H7 (cell line): ENCODE data around the gene OR2A1. TPM values are rescaled to one million over a fixed set of nuclear protein-coding genes. Genes with fewer than 3 reads are reported as not detected.
"Not testable (repeated sequence)": the region's sequence is repeated elsewhere in the genome, so short reads cannot be mapped to it uniquely, and the experiment has no call there.

ENCODE experiments used
- DNase-seq: peaks from one replicate; pipeline ENCODE4 v3.0.0; 2012
- H3K27me3 ChIP-seq: 2 replicates; pipeline ENCODE4 v1.6.0; 2011; ENCODE audit warnings: mild to moderate bottlenecking, low read length; ENCODE audit not compliant: control insufficient read depth, insufficient read depth
- H3K36me3 ChIP-seq: replicated peaks from 2 replicates; pipeline ENCODE4 v1.5.1; 2011; ENCODE audit warnings: low read length; ENCODE audit not compliant: control insufficient read depth, insufficient read depth
- H3K4me3 ChIP-seq: 2 replicates; pipeline ENCODE4 v1.5.1; 2011; ENCODE audit warnings: low read depth, mild to moderate bottlenecking, control low read depth, low read length, moderate library complexity; ENCODE audit not compliant: insufficient read depth
- total RNA-seq: library from RNA; depleted of rRNA; stranded (reverse); fragments of >200 nt; shearing (Covaris generic); gene quantifications from 2 replicates; pipeline ENCODE4 v1.2.3, GENCODE V29; 2014

The OR2A1 gene
- total RNA-seq, 1 experiment from 2014 or later = not detected

DNA sequence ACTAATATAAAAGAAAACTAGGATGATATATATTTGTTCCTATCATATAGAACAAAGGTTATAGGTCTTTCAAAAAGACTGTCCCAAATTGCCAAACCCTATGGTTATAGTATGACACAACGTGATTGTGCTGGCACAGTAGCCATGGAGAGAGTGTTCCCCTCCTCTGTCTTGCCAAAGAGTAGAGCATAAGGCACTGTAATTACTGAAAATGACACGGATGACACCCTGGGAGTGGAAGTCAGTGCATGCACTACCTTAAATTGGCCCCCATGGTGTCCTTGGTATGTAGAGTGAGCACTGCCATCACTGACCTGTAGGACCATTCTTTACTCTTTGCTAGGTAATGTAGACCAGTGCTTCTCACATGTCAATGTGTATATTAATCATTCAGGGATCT, 7.1 kb upstream of the OR2A1 start:
- not testable (repeated sequence) for DNase-seq, H3K36me3 ChIP-seq, H3K4me3 ChIP-seq, H3K27me3 ChIP-seq

DNA sequence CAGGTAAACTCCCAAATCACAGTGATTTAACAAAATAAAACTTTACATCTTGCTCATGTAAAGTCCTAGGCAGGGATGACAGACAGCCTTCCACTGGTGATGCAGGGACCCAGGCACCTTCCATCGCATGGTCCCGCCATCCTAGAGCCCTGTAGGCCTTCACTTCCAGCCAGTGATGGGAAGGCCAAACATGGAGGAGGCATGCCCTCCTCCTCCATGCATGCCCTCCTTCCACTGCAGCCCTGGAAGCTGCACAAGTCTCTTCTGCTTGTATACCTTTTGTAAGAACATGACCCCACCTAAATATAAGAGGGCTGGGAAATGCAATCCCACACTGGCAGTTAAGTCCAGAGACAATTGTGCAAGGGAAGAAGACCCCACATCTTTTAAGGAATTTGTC, 2.5 kb upstream of the OR2A1 start:
- H3K27me3 ChIP-seq, DNase-seq: not testable (repeated sequence)

DNA sequence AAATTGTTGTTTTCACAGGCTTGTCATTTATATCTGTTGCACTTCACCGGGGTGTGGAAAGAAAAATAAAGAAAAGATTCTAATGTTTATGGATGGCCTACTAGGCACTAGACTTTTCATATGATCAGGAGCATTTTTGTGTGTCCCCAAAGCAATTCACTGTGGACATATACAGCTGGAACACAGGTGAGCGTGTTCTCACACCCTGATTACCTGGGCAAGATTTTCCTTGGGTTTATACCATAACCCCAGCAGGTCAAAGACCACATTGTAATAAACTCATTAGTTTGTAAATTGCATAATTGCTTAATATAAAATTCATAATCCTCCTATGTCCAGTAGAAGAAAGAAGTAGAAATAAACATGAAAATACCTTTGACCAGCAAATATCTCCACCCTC, 1.0 kb upstream of the OR2A1 start:
- H3K4me3 ChIP-seq, H3K36me3 ChIP-seq: not testable (repeated sequence)

More for the DNA sequence above, 2.5 kb upstream of the OR2A1 start:
- H3K36me3 ChIP-seq, H3K4me3 ChIP-seq: not testable (repeated sequence)

DNA sequence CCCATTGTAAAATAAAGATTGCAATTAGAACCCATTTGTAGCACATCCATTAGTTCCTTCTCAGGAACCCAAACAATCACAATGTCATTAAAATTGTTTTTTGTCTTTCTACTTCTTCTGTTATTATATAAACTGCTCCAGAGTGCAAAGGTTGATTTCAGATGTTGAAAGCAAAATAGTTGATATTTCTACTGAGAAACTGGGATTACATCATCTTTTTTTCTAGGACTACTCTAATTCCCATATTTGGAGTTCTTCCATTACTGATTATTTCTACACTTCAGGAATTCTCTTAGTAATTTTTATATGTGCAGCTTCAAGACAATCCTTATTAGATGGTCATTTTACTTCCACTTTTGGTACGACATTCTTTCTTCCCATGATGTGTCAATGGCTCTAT, 5.3 kb downstream of the OR2A1 start:
- not testable (repeated sequence) for H3K36me3 ChIP-seq, H3K27me3 ChIP-seq, DNase-seq, H3K4me3 ChIP-seq

More for the DNA sequence above, 1.0 kb upstream of the OR2A1 start:
- not testable (repeated sequence) for DNase-seq, H3K27me3 ChIP-seq

DNA sequence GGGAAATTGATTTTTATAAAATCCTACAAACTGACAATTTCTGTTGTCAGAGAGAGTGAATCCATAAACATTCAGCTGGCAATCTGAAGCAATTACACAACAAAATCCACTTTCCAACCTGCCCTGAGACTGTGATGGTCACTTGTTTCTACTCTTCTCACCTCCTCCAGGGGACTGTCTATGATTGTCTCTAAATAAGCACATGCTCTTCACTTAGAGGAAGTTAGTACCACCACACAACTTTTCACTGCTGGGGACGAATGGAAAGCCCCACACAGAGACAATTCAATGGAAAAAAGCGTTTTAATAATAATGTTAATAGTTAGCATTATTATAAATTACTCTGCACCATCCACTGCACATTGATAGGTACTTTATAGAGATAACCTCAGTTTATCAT, 7.3 kb downstream of the OR2A1 start:
- not testable (repeated sequence) for H3K36me3 ChIP-seq, H3K27me3 ChIP-seq, H3K4me3 ChIP-seq, DNase-seq

DNA sequence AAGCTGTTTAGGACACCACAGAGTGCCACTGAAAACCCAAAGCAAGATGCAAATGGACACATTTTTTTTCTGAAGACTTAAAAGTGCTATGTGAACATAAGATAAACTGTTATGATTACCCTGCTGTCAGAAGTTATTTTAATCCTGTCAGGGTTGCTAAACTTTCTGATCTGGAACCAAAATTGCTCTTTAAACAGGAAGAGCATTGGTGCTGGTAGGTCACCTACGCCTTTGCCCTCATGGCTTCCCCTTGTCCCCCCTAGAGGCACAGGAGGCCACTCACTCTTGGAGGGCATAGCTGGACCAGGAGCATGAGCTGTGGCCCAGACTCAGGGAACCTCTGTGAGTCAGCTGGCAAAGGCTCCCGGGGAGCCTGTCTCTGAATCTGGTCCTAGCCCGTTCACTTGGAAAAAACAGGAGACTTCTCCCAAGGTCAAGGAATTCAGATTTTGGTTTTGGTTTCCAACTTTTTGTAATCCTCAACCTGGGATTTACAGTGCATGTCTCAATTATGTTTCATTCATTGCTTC, 9.5 kb downstream of the OR2A1 start:
- not testable (repeated sequence) for H3K27me3 ChIP-seq, H3K36me3 ChIP-seq, DNase-seq, H3K4me3 ChIP-seq

- H3K36me3 ChIP-seq, DNase-seq, H3K27me3 ChIP-seq, H3K4me3 ChIP-seq: not testable (repeated sequence)
Measured at GRCh38 chr7:144323359-144323758, 11.1 kb downstream of the OR2A1 start.

- not testable (repeated sequence) for H3K4me3 ChIP-seq, H3K27me3 ChIP-seq, DNase-seq
Measured at GRCh38 chr7:144325868-144326267, 13.6 kb downstream of the OR2A1 start.

DNA sequence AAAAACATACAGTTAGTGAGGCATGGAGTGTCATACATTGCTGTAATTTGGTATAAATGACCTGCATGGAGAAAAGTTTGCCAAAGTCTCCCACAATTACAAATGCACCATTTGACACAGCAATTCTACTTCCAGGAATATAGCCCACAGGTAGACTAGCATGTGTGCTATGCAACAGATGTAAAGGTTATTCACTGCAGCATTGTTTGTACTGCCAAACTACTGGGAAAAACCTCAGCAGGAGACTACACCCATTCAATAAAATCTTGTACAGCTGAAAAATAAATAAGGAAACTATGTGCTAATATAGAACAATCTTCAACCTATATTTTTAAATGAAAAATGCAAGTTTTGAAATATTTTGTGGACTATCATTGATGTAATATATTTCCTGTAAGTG, 17.8 kb downstream of the OR2A1 start:
- H3K36me3 ChIP-seq, DNase-seq, H3K27me3 ChIP-seq, H3K4me3 ChIP-seq: not testable (repeated sequence)

More at GRCh38 chr7:144325868-144326267, 13.6 kb downstream of the OR2A1 start:
- H3K36me3 ChIP-seq = not testable (repeated sequence)

GRCh38 chr7:144331221-144331995, 19.2 kb downstream of the OR2A1 start:
- H3K27me3 ChIP-seq, H3K36me3 ChIP-seq, DNase-seq: not testable (repeated sequence)

GRCh38 chr7:144331996-144332288, 19.7 kb downstream of the OR2A1 start:
- H3K27me3 ChIP-seq, H3K36me3 ChIP-seq, H3K4me3 ChIP-seq, DNase-seq: not testable (repeated sequence)

More at GRCh38 chr7:144331221-144331995, 19.2 kb downstream of the OR2A1 start:
- H3K4me3 ChIP-seq = not testable (repeated sequence)

DNA sequence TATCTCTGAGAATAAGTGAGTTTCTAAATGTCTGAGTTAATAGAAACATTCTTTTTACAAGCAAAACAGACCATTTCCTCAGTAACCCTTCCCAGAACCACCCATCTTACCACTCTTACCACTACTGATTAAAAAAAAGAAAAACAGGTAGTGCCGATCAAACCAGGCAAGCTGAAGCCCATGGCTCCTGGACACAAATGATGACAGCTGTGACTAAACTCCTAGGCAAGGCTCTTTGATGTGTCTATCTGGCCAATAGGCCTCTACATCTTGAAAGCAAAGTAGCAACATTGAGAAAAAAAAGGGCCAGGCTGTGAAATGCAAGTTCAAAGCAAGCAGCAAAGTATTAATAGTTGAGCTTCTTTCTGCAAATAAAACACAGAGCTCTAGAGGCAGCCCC, 36.4 kb downstream of the OR2A1 start:
- not testable (repeated sequence) for H3K36me3 ChIP-seq, DNase-seq, H3K4me3 ChIP-seq, H3K27me3 ChIP-seq

DNA sequence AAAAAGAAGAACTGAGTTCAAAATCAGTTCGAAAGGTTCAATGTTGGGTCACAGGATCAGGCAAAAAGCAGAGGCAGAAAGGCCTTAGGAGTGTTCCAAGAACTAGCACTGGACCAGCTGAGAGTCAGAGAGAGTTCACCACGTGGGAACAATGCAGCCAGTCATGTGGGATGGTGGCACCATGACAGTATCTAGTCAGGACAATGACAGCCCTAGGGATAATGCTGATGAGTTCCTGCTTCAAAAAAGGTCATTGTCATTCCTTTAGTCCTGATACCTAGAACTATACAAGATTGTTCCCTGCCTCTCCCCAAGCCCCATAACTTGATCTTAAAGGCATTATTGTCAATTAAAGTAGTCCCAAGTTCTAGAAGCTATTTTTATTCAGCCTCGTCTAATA, 39.4 kb downstream of the OR2A1 start:
- H3K27me3 ChIP-seq, DNase-seq, H3K36me3 ChIP-seq, H3K4me3 ChIP-seq: not testable (repeated sequence)

- H3K4me3 ChIP-seq = peak within 1 kb of the TSS; percentile 26; the same call in 1 of the 2 replicates
- H3K36me3 ChIP-seq, DNase-seq, H3K27me3 ChIP-seq: not testable (repeated sequence)
Measured at GRCh38 chr7:144355176-144355822, 43.1 kb downstream of the OR2A1 start, which contains the start of gene ARHGEF5. TSS of gene ARHGEF5 (plus strand) at chr7:144355402. CDS start at chr7:144362670, 7,268 bp downstream.

GRCh38 chr7:144356185-144356584, 44.0 kb downstream of the OR2A1 start:
- not testable (repeated sequence) for H3K4me3 ChIP-seq, H3K36me3 ChIP-seq, DNase-seq, H3K27me3 ChIP-seq
